ENCODE data around the gene TMEM158.

The TMEM158 gene

GRCh38 chr3:45234250-45234649, 8.2 kb upstream of the TMEM158 start:
- DNase-seq (ENCODE audit: low read depth, low spot score): no peak

GRCh38 chr3:45232521-45232920, 6.4 kb upstream of the TMEM158 start:
- no peak for DNase-seq (ENCODE audit: low read depth, low spot score)

GRCh38 chr3:45227946-45228345, 1.9 kb upstream of the TMEM158 start:
- no peak for DNase-seq (ENCODE audit: low read depth, low spot score)

- DNase-seq (ENCODE audit: low read depth, low spot score): no peak
These were observed 1.2 kb upstream of the TMEM158 start for GRCh38 chr3:45227071-45227820.

- no peak for DNase-seq (ENCODE audit: low read depth, low spot score)
These were observed 452 bp downstream of the TMEM158 start for GRCh38 chr3:45225465-45226205.

GRCh38 chr3:45224824-45225464, 1.1 kb downstream of the TMEM158 start:
- DNase-seq (ENCODE audit: low read depth, low spot score): no peak

- DNase-seq (ENCODE audit: low read depth, low spot score): no peak
These were observed 2.0 kb downstream of the TMEM158 start for GRCh38 chr3:45223889-45224727.

GRCh38 chr3:45219694-45220093, 6.4 kb downstream of the TMEM158 start:
- no peak for DNase-seq (ENCODE audit: low read depth, low spot score)

- DNase-seq (ENCODE audit: low read depth, low spot score): no peak
These were observed 7.3 kb downstream of the TMEM158 start for GRCh38 chr3:45218578-45219390.

- no peak for DNase-seq (ENCODE audit: low read depth, low spot score)
These were observed 10.0 kb downstream of the TMEM158 start for GRCh38 chr3:45216021-45216609.

GRCh38 chr3:45215466-45215865, 10.6 kb downstream of the TMEM158 start:
- DNase-seq (ENCODE audit: low read depth, low spot score): no peak

- no peak for DNase-seq (ENCODE audit: low read depth, low spot score)
These were observed 11.9 kb downstream of the TMEM158 start for GRCh38 chr3:45214061-45214680.

- DNase-seq (ENCODE audit: low read depth, low spot score): no peak
These were observed 14.0 kb downstream of the TMEM158 start for GRCh38 chr3:45212095-45212468.

GRCh38 chr3:45211466-45212094, 14.5 kb downstream of the TMEM158 start:
- no peak for DNase-seq (ENCODE audit: low read depth, low spot score)

GRCh38 chr3:45210308-45211041, 15.6 kb downstream of the TMEM158 start:
- DNase-seq (ENCODE audit: low read depth, low spot score): peak; percentile 66

GRCh38 chr3:45209526-45209925, 16.6 kb downstream of the TMEM158 start:
- DNase-seq (ENCODE audit: low read depth, low spot score): no peak

- no peak for DNase-seq (ENCODE audit: low read depth, low spot score)
These were observed 17.5 kb downstream of the TMEM158 start for GRCh38 chr3:45208586-45208985.

- DNase-seq (ENCODE audit: low read depth, low spot score): no peak
These were observed 18.6 kb downstream of the TMEM158 start for GRCh38 chr3:45207446-45207845.

- no peak for DNase-seq (ENCODE audit: low read depth, low spot score)
These were observed 21.0 kb downstream of the TMEM158 start for GRCh38 chr3:45205126-45205525.

Measured in activated CD4-positive, CD25-positive, alpha-beta regulatory T cell treated with anti-CD3 and anti-CD28 coated beads, Interleukin-2, amount 50 U/mL, for 16 hours (primary cell).